NCI-H2196 treated with DMSO at 0.1 percent for 48 hours (cell line): ENCODE data around the gene CDC42BPG.
A peak's percentile ranks its signal among the peaks of the same experiment; 100 is the strongest.
"Not testable (repeated sequence)": the region's sequence is repeated elsewhere in the genome, so short reads cannot be mapped to it uniquely, and the experiment has no call there.

Experiments
- DNase-seq: peaks from one replicate; lab custom pipeline; 2025; ENCODE audit not compliant: unreplicated experiment; lab: John Stamatoyannopoulos, UW

CDC42BPG gene

DNA sequence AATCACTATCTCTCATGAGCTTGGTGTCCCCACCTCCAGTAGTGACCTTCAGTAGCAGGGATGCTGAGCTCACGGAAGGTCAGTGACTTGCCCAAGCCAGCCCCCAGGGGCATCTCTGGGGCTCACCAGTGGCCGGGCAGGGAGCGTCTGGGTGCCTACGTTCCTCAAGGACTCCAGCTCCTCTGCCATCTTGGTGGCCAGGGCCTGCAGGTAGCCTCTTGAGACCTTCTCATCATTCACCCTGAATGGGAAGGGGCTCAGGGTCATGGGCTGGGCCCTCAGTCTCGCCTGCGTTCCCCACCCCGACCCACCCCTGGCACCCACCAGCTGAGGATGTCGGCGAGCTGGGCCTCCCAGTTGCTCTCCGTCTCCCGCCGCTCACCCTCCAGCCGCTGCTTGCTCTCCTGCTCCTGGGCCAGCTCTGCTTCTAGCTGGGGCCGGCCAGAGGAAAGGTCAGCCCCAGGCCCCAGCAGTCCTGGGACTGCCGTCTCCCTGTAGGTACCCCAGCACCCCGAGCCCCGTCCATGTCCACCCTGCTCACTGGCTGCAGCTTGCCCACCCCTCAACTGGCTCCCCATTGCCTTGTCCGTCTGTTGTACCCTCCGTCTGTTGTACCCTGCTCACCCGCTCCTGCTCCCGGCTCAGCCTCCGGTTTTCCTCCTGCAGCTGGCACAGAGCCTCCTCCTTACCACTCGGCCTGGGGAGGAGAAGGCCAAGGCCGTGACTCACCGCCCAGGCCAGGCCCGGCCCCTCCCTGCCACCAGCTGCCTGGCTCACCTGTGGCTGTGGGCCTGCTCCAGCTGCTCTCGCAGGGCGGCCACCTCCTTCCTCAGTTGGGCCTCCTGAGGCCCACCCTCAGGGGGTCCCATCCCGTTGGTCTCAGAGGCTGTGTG, 9.5 kb downstream of the CDC42BPG start:
- peak; percentile 69 for DNase-seq

DNA sequence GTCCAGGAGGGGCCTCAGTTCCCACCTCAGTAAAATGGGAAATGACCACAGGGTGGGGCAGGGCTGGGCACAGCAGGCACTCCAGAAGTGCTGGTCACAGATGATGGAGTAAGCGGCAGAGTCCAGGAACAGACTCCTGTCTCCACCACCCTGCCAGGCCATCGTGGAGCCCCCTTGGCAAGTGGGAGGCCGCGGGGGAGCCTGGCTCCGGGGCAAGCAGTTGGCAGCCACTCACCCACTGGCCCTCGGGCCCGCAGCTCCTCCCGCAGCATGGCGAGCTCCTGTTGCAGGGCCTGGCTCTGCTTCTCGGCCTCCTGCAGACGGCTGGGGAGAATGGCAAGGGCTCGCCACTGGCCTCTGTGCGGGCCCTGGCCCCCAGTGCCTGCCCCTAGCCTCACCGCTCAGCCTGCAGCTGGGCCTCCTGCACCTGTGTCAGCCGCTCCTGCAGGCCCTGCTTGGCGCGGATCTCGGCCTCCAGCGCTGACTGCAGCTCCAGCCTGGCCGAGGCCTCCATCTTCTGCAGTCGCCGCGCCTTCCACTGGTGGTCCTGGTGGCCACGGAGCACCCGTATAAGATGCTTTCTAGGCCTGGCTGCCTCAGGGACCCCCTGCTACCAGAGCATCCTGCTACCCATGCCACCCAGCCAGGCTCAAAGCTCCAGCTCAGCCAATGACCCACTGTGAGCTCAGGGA, 10.3 kb downstream of the CDC42BPG start:
- no peak for DNase-seq

DNA sequence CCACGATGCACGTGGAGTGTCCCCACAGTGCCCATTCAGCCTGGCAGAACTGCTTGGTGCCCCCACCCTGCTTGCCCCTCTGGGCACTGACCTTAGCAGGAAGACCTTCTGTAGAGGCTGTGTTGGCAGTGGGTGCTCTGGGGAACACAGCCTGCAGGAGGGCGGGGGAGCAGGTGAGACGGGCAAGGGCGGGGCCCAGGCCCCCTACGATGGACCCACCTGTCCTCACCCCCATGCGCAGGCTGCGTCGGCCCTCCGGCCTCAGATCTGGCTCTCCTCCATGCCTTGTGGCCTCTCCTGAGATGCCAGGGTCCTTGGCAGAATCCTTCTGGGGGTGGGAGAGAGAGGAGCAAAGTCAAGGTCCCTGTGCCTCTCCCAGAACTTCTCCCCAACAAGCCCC, 10.9 kb downstream of the CDC42BPG start:
- no peak for DNase-seq

DNA sequence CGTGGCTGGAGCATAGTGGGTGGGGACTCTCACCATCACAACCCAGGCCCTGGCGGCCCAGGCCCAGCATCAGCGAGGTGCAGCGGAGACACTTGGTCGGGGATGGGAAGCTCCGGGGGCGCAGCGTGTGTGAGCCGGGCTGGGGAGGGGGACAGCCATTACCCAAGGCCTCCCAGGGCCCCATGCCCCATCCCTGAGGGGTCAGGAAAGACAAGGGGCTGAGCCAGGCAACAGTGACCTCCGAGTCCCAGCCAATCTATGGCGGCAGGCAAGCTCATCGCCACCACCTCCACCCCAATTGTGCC, 11.3 kb downstream of the CDC42BPG start:
- DNase-seq = no peak

DNA sequence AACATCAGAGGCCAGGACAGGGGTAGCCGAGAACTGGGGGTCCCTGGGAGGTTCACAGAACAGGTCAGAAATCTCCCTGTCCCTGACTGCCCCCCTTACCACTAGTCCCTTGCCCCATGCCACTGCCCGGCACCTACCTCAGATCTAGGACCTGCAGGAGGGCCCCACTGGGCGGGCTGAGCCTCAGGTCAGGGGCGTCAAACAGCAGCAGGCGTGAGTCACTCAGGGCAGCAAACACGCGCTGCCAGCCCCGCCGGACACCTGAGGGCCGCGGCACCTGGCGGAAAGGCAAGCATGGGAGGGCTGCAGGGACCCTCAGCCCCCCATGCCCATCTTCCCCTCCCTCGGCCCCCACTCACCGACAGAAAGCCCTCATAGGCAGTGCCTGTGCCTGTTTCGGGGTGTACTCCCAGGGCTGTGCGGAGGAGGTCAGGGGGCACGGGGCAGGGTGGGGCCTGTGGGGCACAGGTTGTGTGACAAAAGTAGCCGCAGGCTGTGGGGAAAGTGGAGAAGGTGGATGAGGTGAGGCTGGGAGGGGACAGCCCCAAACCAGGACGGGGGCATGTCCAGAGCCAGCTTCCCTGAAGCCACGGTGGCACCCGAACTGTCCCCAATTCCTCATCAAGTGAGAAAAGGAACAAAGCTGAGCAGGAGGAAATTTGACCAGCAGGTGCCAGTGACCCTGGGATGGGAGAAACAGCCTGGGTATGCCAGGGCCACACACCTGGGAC, 11.8 kb downstream of the CDC42BPG start:
- no peak for DNase-seq

DNA sequence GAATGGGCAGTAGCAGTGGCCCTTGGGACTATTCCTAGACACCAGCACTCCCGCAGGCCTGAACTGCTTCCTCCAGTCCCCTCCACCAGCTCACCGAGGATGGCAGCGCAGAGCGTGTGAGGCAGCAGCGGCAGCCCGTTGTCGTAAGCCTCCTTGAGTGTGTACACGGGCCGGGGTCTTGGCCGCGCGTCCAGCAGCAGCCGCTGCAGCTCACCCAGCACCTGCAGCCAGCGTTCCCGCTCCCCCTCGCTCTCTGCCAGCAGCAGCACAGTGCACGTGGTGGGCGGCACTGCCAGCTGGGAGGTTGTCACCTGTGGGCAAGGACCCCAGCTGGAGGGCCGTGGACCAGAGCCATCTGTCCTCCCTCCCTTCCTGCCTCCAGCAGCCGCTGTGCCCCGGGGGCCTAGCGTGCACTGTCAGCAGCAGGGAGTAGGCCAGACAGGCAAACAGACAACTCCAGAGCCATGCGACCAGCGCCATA, 13.0 kb downstream of the CDC42BPG start:
- DNase-seq = no peak

DNA sequence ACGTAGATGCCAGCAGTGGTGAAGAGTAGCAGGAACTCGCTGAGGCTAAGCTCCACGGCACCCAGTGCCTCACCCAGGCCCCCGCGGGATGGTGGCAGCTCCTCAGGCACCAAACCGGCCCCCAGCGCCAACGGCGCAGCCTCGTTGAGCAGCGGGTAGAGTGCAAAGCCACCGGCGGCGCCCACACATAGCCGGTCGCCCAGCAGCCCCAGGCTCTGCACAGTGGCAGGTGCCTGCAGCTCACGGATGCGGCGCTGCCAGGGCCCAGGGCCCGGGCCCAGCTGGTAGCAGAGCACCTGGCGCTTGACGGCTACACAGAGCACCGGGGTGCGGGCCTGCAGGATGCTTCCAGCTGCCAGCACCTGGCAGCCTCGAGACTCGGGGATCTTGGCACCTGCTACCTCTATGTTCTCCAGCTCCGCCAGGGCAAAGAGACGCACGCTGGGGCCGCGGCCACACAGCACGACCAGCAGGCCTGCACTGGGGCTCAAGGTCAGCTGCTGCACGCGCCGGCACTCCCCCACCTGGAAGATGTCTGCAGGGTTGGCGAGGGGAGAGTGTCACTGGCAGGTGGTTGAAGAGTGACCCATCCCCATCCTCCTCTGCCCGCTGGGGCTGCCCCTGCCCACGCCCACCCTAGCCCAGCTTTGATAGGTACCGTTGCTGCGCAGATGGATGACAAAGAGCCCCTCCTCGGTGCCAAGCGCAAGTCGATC, 14.8 kb downstream of the CDC42BPG start:
- no peak for DNase-seq

DNA sequence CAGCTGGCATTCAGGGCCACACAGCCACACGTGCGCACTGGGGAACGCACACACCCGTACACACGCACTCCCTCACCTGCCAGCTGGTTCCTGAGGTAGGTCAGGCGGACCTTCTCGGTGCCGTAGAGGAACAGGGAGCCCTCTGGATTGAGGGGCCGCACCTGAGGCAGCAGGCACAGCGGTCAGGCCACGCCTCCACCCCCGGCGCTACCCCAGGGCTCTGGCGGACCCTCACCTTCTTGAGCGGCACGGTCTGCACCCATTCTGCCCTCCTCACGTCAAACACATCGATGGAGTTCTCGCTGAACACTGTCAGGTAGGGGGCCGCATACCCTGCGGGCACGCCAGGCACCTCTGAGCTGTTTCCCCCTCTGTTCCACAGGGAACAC, 17.0 kb downstream of the CDC42BPG start:
- DNase-seq = no peak

DNA sequence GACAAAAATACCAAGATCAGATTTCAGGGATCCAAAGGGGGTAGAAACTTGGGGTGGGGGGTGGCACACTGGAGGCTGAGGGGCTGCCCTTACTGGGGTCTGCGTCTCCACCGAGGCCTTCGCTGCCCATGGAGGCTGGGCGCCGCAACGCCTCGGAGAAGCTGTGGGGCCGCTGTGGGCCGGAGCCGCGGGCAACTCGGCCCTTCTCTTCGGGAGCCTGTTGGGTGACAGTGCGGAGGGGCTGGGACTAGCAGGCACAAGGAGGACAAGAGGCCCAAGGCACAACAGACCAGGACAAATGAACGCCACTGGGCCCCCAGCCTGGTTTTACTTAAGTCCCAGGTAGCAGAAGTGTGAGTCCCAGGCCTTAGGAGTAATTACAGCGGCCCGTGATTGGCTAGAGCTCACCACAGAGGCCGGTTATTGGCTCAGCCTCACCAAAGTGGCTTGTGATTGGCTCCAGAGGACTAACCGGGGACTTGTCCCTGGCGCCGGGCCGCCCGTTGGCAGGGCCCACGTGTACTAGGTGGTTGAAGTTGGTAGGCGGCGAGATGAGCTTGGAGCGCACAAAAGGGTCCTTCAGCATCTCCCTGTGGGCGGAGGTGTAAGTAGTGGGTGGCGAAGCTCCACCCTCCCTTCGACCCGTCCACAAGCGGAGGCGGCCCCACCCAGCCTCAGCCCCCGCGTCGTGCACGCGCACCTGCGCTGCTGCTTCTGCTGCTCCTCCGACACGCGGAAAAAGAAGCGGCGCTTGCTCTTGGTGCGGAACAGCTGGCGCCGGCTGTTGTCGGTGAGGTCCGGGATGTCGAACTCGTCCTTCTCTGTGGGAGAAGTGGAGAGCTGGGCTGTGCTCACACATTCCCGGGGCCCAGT, 17.6 kb downstream of the CDC42BPG start:
- DNase-seq = no peak

DNA sequence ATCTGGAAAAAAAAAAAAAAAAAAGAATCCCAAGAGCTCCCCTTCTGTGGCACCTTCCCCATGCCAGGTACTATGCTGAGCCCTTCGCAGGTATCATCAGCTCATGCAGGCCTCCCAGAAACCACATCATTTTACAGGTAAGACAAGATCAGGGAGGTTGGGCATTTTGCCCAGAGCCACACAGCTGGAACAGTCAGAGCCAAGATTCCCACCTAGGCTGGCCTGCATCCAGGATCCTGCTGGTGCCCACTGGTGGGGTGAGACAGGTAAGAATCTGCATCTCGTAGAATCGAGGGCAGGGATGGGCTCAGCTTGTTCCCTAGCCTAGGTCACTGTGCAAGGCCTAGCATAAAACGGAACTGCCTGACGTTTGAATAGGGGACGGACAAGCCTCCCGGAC, 18.4 kb downstream of the CDC42BPG start:
- DNase-seq = no peak

DNA sequence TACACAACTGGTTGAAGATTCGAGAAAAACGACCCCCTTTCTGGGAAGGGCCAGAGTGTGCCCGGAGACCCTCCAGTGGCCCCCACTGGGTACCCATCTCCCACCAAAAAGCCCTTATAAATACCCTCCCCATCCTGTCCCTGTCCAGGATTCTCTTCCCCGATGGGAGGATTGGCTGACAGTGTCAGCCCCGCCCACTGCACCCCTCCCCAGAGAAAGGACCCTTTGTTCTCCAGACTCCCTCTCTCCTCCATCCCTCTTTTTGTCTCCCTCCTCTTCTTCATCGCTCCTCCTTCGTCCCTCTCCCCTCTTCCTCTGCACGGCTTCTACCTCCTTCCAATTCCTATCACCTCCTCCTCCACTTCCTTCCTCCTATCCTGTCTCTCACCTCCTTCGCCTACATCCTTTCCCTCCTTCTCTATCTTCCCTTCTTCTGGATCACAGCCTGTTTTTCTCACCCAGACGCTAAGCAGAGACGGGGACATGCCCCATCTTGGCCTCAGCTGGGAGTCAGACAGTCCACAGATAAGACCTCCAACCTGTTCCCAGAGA, 20.8 kb downstream of the CDC42BPG start:
- DNase-seq = no peak

DNA sequence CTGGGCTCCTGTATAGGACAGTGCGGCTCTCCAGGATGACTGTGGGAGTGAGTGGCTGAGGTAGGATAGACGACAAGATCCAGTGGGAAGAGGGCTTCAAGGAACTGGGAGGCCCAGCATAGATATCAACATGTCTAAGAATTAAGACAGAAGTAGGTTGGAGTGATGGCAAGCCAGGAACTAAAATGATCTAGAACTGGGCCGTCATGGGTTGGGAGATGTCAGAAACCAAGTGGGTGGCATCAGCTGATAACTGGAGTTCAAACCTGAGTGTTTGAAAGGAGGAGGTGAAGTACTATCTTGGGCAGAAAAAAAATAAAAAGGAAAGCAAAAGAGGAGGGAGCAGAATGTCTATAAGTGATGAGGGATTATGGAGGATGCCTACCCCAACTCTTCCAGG, 27.0 kb downstream of the CDC42BPG start:
- DNase-seq = no peak

DNA sequence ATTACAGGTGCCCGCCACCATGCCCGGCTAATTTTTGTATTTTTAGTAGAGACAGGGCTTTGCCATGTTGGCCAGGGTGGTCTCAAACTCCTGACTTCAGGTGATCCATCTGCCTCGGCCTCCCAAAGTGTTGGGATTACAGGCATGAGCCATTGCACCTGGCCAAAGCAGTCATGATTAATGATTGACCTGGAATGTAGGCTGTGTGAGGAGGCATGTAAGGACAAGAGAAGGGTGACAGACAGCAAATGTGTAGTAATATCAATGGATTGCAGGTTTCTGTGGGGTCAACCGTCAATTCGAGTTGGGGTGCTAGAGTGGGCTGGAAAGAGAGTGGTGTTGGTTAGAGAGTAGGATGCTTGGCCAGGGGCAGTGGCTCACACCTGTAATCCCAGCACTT, 29.0 kb downstream of the CDC42BPG start:
- DNase-seq = not testable (repeated sequence)

DNA sequence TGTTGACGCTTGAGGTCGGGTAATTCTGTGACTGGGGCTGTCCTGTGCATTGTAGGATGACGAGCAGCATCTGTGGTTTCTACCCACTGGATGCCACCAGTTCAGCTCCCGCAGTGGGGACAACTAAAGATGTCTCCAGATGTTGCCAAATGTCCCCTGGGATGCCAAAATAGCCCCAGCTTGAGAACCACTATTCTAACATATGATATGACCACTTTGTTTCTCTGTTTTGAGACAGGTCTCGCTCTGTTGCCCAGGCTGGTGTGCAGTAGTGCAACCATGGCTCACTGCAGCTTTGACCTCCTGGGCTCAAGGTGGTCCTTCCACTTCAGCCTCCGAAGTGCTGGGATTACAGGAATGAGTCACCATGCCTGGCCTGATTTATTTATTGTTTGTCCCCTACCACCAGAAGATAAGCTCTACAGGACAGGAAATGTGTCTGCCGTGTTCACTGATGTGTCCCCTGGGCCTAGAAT, 29.7 kb downstream of the CDC42BPG start:
- no peak for DNase-seq

DNA sequence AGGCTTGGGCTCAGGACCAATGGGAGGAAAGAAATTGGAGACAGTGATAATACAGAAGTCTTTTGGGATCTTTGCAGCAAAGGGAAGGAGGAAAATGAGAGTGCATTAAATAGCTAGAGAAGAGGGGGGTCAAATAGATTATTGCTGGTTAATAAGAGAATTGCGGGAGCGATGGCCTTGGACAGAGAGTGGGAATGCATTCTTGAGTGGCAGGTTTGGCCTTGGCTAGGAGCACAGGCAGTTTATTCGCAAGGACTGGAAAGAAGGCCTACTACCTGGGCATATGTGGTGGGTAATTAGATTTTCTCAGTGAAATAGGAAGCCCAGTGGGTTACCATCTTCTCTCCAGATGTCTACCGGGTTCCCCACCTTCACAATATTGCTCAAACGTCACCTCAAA, 30.6 kb downstream of the CDC42BPG start:
- DNase-seq = no peak

DNA sequence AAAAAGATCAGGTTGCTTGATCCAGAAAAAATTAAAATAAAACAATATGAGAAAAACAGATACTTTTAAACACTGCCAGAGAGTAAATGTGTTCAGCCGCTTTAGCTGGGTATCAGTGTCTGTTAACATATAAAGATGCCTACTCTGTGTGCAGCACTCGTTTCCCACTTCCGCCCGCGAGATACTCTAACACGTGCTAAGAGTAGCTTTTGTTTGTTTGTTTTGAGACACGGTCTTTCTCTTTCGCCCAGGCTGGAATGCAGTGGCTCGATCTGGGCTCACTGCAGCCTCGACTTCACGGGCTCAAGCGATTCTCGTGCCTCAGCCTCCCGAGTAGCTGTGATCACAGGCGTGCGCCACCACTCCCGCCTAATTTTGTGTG, 33.6 kb downstream of the CDC42BPG start:
- peak; percentile 75 for DNase-seq

DNA sequence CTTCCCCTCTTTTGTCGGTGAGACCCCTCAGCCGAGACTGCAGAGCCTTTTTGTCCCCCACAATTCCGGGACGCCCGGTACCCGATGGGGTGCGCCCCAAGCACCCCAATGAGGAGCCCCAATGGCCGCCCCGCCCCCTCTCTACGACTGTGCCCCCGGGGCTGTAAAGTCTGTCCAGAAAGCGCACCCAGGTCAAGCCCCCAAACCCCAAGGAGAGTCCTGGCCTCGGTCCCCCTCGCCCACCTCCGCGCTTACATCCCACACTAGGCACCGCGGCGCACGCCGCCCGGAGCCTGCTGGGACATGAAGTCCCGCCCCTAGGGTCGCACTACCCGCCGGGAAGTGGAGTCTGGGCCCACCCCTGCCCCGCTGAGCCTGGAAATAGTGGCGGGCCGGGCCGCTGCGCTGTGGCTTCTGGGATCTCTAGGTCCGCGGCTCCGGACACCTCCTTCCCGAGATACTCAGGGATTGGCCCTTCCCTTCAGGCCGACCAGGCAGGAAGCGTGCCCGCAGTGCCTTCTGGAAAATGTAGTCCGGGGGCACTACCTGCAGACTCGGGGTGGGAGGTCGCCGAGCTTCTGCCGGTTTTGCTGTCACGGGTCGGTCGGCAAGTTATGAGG, 34.1 kb downstream of the CDC42BPG start, which contains the start of gene MEN1:
TSS of gene MEN1 (minus strand) at position 281 of the 620 bp plus-strand sequence. CDS start 442 bp downstream, outside the sequence.
- DNase-seq = peak; percentile 95

DNA sequence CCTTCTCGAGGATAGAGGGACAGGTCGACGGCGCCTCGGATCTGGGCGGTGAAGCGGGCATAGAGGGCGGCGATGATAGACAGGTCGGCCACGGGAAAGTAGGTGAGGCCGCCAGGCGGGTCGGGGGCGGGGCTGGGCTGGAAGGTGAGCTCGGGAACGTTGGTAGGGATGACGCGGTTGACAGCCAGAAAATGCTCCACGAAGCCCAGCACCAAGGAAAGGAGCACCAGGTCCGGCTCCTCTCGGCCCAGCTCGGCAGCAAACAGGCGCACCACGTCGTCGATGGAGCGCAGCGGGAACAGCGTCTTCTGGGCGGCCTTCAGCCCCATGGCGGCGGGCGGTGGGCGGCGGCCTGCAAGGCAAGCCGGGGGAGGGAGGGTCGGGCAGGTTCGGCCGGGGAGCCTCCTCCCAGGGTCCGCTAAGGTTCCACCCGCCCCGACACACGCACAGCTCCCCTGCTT, 34.6 kb downstream of the CDC42BPG start:
- DNase-seq = no peak

DNA sequence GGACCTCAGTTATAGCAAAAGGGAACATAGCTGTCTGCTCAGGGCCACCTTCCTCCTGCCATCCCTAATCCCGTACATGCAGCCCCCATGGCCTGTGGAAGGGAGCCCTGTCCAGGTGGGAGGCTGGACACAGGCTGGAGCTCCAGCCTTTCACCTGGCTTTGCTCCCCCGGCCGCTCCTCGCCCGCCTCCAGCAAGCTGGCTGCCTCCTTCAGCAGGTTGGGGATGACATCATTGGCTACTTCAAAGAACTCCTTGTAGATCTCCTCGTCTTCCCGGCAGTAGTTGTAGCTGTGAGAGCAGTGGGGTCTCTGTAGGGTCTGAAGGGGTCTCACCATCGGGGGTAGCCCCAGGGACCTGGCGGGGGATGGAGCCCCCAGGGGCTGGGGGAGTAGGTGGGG, 39.0 kb downstream of the CDC42BPG start:
- no peak for DNase-seq
